Neural cell (in vitro differentiated cells): Measurements from ENCODE around the gene SRC. TPM values are rescaled to one million over a fixed set of nuclear protein-coding genes. Genes with fewer than 3 reads are reported as not detected.

Source experiments
- H2AFZ ChIP-seq: fragments of 200-600, 300-800 bp; sonication (generic), shearing (Covaris generic); 2 replicates; pipeline ENCODE4 v1.6.0; 2014; ENCODE audit warnings: low read depth, mild to moderate bottlenecking, antibody characterized with exemption, low read length, moderate library complexity
- H3F3A ChIP-seq: fragments of 200-600 bp; shearing (Covaris generic); 2 replicates; pipeline ENCODE4 v1.6.1; 2016; ENCODE audit warnings: mild to moderate bottlenecking, moderate library complexity, mixed read lengths, antibody characterized with exemption, low read length; ENCODE audit not compliant: insufficient read depth, poor library complexity, severe bottlenecking
- H3K27ac ChIP-seq: fragments of 200-600, 300-800 bp; sonication (generic), shearing (Covaris generic); 2 replicates; pipeline ENCODE4 v1.5.1; 2014; ENCODE audit warnings: mild to moderate bottlenecking, low read length, moderate library complexity
- H3K27me3 ChIP-seq: fragments of 300-800, 200-600 bp; sonication (generic), shearing (Covaris generic); 2 replicates; pipeline ENCODE4 v1.6.0; 2014; ENCODE audit warnings: mild to moderate bottlenecking, low read depth, low read length, moderate library complexity; ENCODE audit not compliant: insufficient read depth
- H3K36me3 ChIP-seq: fragments of 300-800, 200-600 bp; sonication (generic), shearing (Covaris generic); 2 replicates; pipeline ENCODE4 v1.5.1; 2014; ENCODE audit warnings: mild to moderate bottlenecking, antibody characterized with exemption, low read length, moderate library complexity; ENCODE audit not compliant: insufficient read depth
- H3K4me2 ChIP-seq: fragments of 300-800, 200-600 bp; sonication (generic), shearing (Covaris generic); 2 replicates; pipeline ENCODE4 v1.6.0; 2014; ENCODE audit warnings: mild to moderate bottlenecking, low read length
- H3K4me3 ChIP-seq: fragments of 300-800, 200-600 bp; sonication (generic), shearing (Covaris generic); 2 replicates; pipeline ENCODE4 v1.5.1; 2014; ENCODE audit warnings: mild to moderate bottlenecking, low read length, moderate library complexity
- H3K79me2 ChIP-seq: fragments of 200-600 bp; shearing (Covaris generic); replicated peaks from 2 replicates; pipeline ENCODE4 v1.6.0; 2014; ENCODE audit warnings: mild to moderate bottlenecking, low read length, moderate library complexity; ENCODE audit not compliant: insufficient read depth
- H3K9ac ChIP-seq: fragments of 300-800, 200-600 bp; sonication (generic), shearing (Covaris generic); 2 replicates; pipeline ENCODE4 v1.6.1; 2016; ENCODE audit warnings: mild to moderate bottlenecking, low read length, mixed read lengths
- H3K9me2 ChIP-seq: fragments of 200-600 bp; shearing (Covaris generic); 2 replicates; pipeline ENCODE4 v1.6.1; 2016; ENCODE audit warnings: mild to moderate bottlenecking, low read length, mixed read lengths; ENCODE audit not compliant: insufficient read depth
- H3K9me3 ChIP-seq: fragments of 200-600, 300-800 bp; sonication (generic), shearing (Covaris generic); 2 replicates; pipeline ENCODE4 v1.6.1; 2016; ENCODE audit warnings: mild to moderate bottlenecking, mixed run types, low read length, moderate library complexity, mixed read lengths
- H4K20me1 ChIP-seq: fragments of 200-600 bp; shearing (Covaris generic); 2 replicates; pipeline ENCODE4 v1.6.1; 2016; ENCODE audit warnings: mild to moderate bottlenecking, mixed run types; ENCODE audit not compliant: insufficient read depth
- CTCF ChIP-seq: fragments of 450-650 bp; IDR thresholded peaks from 2 replicates; pipeline ENCODE4 v1.5.1; 2014; ENCODE audit warnings: antibody characterized with exemption, mild to moderate bottlenecking, moderate library complexity; ENCODE audit not compliant: poor library complexity, severe bottlenecking
- EP300 ChIP-seq: fragments of 450-650 bp; conservative IDR thresholded peaks from 2 replicates; pipeline ENCODE4 v1.6.1; 2014; ENCODE audit warnings: antibody characterized with exemption, mild to moderate bottlenecking, moderate library complexity; ENCODE audit not compliant: poor library complexity, severe bottlenecking
- EZH2 ChIP-seq: fragments of 200-600, 300-800 bp; shearing (Covaris generic), sonication (generic); IDR thresholded peaks from 2 replicates; pipeline ENCODE4 v1.6.1; 2014; ENCODE audit warnings: antibody characterized with exemption, low read length, borderline replicate concordance, mild to moderate bottlenecking; ENCODE audit not compliant: insufficient read depth, poor library complexity, severe bottlenecking
- MXI1 ChIP-seq: fragments of 450-650 bp; conservative IDR thresholded peaks from 2 replicates; pipeline ENCODE4 v1.6.1; 2014; ENCODE audit warnings: antibody characterized with exemption, mild to moderate bottlenecking; ENCODE audit not compliant: poor library complexity, severe bottlenecking
- POLR2AphosphoS5 ChIP-seq: IDR thresholded peaks from 2 replicates; pipeline ENCODE4 v1.6.1; 2012
- RAD21 ChIP-seq: fragments of 450-650 bp; conservative IDR thresholded peaks from 2 replicates; pipeline ENCODE4 v1.6.1; 2014; ENCODE audit warnings: antibody characterized with exemption, mild to moderate bottlenecking, moderate library complexity
- REST ChIP-seq: IDR thresholded peaks from 2 replicates; pipeline ENCODE4 v1.6.1; 2012; ENCODE audit warnings: borderline replicate concordance
- SMC3 ChIP-seq: fragments of 450-650 bp; conservative IDR thresholded peaks from 2 replicates; pipeline ENCODE4 v1.6.1; 2014; ENCODE audit warnings: antibody characterized with exemption, mild to moderate bottlenecking, moderate library complexity; ENCODE audit not compliant: poor library complexity
- TAF1 ChIP-seq: IDR thresholded peaks from 2 replicates; pipeline ENCODE4 v1.6.1; 2012; ENCODE audit warnings: low read depth
- polyA plus RNA-seq: library from polyadenylated mRNA; depleted of rRNA; stranded (reverse); fragments of >200 nt; gene quantifications from 2 replicates; pipeline ENCODE4 v1.2.3, GENCODE V29; 2014

The SRC gene
- polyA plus RNA-seq, 1 donor from 2014 or later: 39.0 TPM

DNA sequence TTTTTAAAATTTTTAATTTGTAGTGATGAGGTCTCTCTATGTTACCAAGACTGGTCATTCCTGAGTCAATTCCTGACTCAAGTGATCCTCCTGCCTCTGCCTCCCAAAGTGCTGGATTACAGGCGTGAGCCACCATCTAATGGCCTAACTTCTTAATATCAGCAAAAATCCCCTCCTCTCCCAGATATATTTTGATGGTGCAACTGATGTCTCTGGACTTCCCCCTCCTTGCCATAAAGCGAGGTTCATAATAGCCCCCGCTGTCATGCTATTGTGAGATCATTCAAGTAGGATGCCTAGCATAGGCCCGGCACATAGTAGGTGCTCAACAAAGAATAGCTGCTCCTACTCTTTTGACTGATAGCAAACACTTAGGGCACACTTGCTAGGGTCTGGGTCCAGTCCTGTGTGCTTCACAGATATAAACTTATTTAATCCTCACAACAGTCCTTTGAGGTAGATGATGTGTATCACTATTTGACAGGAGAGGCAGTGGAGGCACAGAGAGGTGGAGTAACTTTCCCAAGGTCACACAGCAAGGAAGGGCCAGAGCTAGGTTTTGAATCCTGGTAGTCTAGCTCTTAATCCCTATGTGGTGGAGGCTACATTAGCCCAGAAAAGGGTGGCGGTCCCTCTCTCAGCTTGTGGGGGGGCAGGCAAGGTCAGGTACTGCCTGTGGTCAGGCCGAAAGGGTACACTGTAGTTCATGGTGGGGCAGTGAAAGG lies 14.6 kb downstream of the SRC start:
- Histone ChIP-seq H3K4me3 (no peak overlapping the region), H4K20me1 (peaks cover 3% of the 10 kb centered on the region), H3K27me3 (no peaks in the 10 kb centered on the region), H3K27ac (no peak overlapping the region), H3F3A (no peaks in the 10 kb centered on the region), H3K79me2 (peaks cover 27% of the 10 kb centered on the region), H3K36me3 (peaks cover 2% of the 10 kb centered on the region), H3K9me3 (no peaks in the 10 kb centered on the region), H3K9ac (no peak overlapping the region), H2AFZ (no peak overlapping the region), H3K9me2 (no peaks in the 10 kb centered on the region), H3K4me2 (no peak overlapping the region)
- no peak for TF ChIP-seq SMC3

DNA sequence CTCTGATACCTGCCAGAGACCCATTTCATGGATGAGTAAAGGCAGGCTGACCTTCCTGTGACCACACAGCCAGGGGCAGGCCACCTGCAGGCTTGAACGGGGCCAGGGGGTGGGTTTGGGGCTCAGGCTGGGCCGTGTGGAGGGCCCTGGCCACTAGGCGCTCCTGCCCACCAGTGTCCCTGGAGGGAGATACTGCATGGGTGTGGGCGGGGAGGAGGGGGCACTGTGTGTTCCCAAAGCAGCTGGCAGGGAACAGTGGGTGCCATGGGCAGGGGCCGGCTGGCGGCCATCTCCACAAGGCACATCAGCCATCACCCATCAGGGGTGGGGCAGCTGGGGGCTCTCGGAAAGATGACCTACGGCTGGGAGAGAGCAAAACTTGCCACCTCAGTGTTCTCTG lies 15.4 kb downstream of the SRC start:
- Histone ChIP-seq H3K4me2 (no peak overlapping the region), H3K27me3 (no peaks in the 10 kb centered on the region), H4K20me1 (peaks cover 3% of the 10 kb centered on the region), H3K4me3 (no peak overlapping the region), H2AFZ (no peak overlapping the region), H3K36me3 (peaks cover 7% of the 10 kb centered on the region), H3K9me2 (no peaks in the 10 kb centered on the region), H3F3A (no peaks in the 10 kb centered on the region), H3K9ac (no peak overlapping the region), H3K79me2 (peaks cover 25% of the 10 kb centered on the region), H3K9me3 (no peaks in the 10 kb centered on the region), H3K27ac (no peak overlapping the region)
- no peak for TF ChIP-seq MXI1
- no peak for TF ChIP-seq EZH2
- no peak for TF ChIP-seq RAD21
- TF ChIP-seq EP300: no peak
- TF ChIP-seq CTCF: no peak
- no peak for TF ChIP-seq REST
- TF ChIP-seq SMC3: no peak
- no peak for TF ChIP-seq POLR2AphosphoS5
- no peak for TF ChIP-seq TAF1
